Ramos (cell line): ENCODE measurements around the gene ME3.

Experiments used
- in situ Hi-C: fragments of 300-500 bp; cut with MboI; formaldehyde crosslinking; loops from one replicate; pipeline ENCODE4 v1.14.3; 2022; ENCODE audit warnings: low sequenced_read_pairs; ENCODE audit not compliant: unreplicated experiment

The ME3 gene

DNA sequence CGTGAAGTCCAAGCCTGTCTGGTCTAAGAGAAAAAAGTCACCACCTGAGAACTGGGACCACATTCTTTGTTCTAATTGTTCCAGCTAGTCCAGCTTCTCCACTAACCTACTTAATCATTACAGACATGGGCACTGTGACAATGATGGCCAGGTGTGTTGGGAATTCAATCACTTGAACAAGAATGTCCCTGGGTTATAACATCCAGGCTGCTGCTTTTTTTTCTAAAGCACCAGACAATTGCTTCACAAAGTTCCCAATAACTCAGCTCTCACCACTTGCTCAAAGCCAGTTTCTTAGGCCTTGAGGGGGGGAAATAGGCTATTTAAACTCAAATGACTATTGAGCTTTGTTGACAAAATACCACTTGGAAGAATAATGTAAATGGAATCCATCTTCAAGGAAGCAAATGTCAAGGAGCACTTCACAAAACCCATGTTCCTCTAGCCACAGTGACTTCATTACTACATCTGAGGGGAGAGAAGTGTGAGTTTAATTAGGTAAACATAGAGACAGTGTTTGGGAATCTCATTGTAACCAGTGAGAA is 80.3 kb downstream of the ME3 start:
- in situ Hi-C loops, result no loop called here

DNA sequence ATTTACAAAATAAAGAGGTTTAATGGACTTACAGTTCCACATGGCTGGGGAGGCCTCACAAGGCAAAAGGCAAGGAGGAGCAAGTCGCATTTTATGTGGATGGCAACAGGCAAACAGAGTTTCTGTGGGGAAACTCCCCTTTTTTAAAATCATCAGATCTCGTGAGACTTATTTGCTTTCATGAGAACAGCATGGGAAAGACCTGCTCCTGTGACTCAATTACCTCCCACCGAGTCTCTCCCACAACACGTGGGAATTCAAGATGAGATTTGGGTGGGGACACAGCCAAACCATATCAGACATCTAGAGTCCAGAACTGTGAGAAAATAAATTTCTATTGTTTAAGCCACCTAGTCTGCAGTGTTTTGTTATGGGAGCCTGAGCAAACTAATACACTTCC is 80.8 kb downstream of the ME3 start:
- in situ Hi-C loops, result no loop called here

DNA sequence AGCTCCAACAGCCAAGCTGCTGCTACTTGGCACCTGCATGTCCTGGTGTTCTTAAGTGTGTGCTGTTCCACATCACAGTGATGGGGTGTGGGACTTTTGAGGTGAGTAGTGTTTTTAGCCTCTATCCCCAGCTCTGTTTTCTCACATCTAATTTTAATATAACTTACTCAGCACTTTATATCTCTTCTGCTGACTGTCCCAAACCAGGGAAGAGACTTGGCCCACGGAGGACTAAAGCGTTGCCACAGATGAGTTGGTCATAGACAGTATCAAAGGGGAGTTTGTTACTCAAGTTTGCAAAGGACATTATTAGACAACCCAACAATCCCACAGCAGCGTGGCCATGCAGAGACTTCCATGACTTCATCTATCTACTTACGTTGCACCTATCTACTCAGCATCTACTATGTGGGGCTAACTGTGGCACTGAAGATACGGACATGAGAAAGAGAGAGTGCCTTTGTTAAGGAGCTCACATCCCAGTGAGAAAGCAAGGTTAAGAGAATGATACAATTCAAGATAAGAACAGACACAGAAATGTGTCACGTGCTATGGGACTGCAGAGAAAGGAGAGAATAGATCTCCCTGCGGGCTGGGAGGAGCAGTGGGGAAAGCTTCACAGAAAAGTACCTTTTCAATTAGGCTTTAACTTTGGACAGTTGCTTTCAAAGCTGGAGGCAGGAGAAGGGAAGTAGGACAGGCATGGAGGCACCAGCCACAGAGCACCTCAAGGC is 82.4 kb downstream of the ME3 start:
- in situ Hi-C loops, result no loop called here

DNA sequence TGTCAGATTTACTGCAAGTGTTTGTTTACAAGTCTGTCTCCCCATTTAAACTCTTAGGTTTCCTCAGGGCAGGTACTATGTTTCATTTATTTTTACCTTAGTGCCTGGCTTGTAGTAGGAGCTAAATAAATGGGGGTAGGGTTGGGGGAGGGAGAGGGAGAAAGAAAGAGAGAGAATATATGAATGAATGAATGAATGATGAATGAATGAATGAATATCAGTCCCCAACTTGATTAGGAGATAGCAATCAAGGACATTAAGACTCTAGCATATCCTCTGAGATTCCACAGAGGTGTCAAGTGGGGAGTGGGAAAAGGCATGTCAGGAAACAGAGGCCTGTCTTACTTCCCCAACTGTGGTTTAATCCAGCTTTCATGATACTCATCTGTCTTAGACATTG is 83.2 kb downstream of the ME3 start:
- in situ Hi-C loops, result no loop called here

DNA sequence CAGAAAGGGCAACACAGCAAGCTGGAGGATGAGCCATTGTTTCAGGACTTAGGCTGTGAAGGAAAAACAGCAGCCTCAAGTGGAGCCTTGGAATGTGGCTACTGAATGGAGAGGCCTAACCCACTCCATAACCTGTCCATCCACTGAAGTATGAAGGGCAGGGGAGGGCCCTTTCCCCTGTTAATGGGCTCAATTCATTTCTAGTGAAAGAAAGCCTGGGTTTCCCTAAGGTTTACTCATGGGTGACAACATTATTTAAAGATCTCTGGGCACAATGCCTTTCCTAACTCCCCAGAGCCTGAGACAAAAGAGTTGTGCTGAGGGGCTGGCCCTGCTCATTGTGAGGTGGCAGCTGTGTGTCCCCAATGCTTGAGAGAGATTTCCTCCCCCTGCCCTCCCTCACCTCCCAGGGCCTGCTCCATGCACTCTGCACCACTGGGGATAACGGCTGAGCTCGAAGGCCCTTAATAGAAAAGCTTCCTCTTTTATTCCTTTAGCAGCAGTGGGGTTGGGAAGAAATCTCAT is 83.8 kb downstream of the ME3 start:
- in situ Hi-C loops, result no loop called here

DNA sequence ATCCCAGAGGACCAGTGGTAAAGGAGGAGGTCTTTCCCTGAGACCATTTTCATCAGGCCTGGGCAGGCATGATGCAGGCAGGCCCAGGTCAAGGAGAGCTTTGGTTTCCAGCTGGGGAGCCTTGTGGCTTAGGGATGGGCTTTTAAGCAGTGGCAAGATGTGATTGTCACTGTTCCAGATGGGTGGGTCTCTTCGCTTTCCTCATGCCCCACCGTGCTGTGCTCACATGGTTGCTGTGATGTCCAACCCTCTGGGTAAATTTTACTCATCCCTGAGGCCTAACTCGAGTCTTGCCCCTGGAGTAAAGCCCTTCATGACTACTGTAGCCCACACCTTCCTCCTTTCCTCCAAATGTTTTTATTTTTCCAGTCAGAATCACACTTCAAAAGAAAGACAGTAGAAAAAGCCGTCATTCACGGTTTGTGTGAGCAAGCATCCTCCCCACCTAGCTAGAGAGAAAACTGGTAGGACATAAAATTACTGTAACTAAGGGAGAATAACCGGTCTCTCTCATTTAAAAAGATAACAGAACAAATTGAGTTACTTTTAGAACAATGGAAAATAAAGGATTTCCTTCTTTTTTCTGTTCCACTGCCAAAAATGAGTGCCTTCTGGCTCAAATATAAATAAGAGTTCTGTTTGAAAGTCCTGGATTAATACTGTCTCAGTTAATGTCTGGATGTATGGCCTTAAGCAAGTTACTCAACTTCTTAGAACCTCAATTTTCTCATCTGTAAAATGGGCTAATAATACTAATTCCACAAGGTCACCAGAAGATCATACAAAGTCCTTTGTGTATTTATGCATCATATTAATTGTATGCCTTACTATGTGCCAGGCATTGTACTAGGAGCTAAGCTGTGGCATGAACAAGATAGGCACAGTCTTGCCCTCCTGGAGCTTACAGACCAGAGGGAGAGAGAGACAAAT is 84.9 kb downstream of the ME3 start:
- in situ Hi-C loops, result no loop called here

DNA sequence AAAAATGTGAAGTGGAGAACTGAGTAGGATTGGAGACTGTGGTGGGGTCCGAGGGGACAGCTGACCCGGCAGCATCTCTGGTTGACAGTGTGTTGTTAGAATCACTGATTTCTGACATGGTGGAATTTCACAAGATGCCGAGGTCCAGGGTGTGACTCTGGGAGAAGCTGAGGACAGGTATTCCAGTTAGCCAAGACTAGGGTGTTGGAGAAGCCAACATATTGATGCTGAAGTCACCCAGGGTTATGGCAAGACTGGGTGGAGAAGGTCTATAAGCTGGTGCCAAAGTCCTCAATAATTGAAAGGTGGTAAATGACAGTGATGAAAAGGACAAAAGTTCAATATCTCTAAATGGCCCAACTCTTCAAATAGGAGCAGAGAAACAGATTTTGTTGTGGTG is 86.1 kb downstream of the ME3 start:
- in situ Hi-C loops, result no loop called here

DNA sequence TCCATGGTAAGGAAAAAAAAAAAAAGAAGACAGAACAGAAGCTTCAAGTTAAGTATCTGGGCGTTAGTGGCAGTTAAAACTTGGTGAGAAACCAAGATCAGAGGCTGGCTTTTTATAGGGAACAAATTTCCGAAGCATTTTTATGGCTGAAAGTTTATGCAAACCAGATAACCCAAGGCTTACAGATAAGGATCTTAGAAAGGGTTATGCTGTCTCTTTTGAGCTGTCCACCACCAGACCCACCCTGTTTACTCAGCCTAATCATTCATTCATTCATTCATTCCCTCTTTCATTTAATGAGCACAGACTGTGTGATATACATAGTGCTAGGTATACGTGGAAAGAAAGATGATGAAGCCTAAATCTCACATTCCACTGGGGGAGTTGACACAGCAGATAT is 89.5 kb downstream of the ME3 start:
- in situ Hi-C loops, result no loop called here

DNA sequence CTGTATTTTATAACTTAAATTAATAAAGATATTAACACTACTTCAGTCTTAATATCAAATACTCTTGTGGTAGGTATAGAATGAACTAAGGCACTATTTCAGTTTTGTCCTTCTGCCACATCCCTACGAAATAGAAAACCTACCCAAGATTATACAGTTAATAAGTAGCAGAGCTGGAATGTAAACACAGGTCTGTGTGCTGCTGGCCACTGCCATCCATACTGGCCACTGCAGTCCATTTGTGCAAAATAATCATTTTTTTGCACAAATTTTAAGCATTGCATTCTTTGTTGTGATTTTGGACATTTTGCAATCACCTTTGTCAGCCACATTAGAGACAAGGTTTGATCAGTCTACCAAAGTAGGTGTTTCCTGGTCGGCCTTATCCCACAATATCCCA is 91.9 kb downstream of the ME3 start:
- in situ Hi-C loops, result no loop called here

DNA sequence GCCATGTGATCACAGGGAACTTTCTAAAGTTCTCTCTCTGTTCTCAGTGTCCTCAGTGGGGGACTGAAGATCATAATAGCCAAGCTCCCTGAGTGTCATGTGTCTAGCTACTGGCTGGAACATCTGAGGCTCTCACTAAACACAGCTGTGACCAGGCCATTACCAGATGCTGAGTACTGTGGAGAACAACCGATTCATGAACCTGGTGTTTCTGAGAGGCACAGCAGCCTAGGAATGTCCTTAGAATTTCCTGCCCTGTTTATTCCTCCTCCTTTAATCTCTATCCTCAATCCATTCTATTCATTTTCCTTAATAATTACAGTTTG is 93.0 kb downstream of the ME3 start:
- in situ Hi-C loops, result no loop called here

DNA sequence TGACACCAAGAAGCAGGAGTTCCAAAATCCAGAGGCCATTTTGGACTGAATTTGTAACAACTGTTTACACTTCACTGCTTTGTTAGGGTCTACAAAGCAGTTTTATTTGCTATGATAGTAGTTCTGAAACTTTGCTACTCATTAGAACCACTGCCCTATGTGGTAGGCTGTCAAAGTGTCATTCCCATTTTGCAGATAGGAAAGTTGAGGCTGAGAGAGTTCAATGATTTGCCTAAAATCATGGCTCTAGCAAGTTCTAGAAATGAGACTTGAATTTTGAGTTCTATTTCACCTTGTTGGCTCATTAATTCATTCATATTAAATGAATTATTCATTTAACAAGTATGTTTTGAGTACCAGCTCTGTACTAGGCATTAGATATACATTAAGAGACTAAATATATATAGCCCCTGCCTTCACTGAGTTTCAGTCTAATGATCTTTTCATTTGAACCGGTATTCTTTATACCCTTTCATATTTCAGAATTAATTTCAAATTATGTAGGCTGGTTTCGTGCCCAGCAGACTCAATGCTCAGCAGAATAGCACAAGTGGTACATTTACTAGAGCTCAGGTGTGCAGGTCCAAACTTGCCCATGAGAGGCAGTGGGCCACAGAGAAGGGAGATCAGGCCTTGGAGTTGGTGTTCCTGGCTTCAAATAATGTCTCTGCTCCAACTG is 93.5 kb downstream of the ME3 start:
- in situ Hi-C loops, result no loop called here

DNA sequence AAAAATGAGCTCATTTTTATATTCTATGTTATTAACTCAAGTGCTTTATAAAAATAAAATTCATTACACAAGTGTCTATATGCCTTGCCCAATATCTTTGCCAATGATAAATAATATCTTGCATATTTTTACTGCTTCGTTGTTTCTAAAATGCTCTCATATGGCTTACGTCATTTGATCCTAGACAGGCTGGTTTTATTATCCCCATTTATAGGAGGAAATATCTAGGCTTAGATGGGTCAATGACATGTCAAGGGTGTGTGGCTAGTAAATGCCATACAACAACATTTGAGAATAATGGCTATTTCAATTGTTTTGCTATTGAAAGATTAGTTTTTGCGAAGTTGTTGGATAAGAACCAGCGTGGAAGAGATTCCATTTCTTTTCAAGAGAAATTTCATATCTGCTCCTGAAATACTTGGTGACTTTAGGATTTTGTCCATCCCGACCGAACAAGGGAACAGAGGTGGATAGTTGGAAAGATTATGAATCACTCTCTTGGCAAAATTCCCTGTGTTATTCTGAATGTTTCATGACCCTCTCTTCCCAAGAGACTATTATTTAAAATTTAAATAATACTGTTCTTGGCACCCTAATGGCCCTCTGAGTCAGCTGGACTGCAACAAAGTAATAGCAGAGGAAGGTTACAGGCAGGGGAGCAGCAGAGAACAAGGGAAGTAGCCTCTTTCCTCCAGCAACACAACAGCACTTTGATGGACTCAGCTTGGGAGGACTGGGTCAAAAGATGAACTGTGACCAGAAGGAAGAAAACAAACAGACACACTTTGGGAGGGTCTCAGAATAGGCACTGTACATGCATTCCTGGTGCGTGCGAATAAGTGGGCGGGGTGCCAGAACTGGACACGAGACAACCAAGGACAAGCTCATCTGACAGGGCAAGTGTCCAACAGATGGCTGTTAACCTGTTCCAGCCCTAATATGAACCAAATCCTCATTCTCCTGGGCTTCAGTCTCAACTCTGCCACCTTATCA is 94.5 kb downstream of the ME3 start:
- in situ Hi-C loops, result no loop called here

DNA sequence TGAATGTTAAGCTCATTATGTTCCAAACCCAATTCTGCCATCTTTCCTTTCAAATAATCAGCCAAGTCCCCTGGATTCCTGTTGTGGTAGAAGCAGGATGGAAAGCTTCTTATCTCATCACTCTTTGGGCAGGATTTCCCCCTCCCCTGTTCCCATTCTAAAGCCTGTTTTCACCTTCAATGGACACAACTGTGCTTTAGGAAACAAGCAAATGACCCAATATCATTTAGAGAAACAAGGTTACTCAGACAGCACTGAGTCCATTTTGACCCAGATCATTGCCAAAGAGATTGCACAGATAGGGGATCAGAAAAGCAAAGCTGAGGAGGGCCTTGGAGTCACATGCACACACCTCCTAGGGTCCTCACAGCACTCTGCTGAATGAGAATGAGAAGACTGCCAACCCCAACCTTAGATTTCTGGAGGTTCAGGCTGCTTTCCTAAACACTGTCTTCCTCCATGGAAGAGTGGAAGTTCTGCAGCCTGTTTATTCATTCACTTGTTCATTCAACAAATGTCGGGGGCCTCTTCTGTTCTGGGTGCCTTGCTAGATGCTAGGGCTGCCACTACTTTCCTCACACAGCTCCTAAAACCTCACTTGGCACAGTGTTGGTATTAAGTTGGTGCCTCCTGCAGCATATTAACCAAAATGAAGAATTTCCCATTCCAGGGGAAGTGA is 95.3 kb downstream of the ME3 start:
- in situ Hi-C loops, result no loop called here

DNA sequence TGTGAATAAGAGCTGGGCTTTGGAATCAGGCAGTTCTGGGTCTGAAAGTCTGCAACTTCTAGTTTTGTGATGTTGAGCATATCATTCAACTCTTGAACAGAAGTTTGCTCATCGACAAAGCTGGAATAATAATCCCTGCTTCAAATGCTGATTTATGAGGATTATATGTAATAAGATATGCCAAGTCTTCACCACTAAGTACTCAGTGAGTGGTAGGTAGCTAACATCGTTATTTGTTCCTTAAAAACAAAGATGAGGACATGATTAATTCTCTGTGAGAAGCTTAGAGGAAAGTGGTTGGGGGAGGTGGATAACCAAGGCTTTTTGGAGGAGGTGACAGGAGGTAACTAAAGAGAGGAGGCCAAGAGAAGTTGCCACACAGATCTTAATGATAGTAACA is 96.5 kb downstream of the ME3 start:
- in situ Hi-C loops, result no loop called here

DNA sequence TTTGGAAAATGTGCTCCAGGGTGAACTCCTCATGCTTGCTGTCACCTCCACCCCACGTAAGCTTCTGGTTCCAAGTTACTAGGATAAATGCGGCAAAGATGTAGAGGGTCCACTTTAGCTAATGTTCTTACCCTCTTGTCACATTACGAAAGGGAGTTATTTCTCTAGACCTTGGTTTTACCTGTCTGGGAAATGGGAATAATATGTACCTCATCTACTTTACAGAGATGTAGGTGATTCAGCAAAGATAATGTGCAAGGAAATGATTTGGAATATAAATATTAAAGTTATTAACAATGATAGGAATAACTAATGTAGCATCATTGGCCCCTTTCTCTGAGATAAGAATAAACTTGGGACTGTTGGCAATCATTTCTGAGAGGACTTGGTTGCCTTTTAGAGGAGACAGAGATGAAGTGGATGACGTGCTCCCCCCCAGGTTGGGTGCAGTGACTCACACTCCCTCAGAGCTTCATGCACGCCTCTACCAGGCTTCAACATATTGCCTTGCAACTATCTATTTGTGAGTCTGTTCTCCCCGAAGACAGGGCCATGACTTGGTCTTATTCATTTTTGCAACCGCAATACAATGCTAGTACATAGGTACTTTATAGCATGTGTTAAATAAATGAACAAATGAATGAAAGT is 97.1 kb downstream of the ME3 start:
- in situ Hi-C loops, result no loop called here

DNA sequence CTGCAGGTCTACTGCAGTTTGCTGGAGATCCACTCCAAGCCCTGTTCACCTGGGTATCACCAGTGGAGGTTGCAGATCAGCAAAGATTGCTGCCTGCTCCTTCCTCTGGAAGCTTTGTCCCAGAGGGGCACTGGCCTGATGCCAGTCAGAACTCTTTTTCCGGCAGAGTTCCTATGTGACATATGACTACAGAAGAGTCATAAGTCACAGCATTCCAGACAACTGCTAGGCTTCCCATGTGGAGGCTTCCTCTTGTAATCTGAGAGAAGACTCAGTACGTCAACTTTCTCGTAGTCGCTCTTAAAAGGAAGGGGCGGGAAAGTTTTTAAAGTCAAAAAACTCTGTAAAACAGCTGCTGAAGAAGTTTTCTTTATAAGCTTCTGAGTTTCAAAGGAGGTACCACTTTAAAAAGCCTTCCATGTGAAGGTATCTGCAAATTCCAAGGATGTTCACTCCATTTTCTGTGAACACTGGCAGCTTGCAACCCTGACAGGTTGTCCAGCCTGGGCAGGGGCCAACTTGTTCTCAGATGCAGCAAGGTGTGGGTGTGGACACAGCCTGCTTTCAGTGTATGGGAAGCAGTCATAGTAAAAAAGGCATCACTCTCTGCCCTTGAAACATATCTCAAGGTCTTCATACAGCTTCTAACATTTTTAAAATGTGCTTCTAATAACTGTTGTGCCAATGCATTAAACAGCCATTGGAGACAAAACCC is 97.8 kb downstream of the ME3 start:
- in situ Hi-C loops, result no loop called here

DNA sequence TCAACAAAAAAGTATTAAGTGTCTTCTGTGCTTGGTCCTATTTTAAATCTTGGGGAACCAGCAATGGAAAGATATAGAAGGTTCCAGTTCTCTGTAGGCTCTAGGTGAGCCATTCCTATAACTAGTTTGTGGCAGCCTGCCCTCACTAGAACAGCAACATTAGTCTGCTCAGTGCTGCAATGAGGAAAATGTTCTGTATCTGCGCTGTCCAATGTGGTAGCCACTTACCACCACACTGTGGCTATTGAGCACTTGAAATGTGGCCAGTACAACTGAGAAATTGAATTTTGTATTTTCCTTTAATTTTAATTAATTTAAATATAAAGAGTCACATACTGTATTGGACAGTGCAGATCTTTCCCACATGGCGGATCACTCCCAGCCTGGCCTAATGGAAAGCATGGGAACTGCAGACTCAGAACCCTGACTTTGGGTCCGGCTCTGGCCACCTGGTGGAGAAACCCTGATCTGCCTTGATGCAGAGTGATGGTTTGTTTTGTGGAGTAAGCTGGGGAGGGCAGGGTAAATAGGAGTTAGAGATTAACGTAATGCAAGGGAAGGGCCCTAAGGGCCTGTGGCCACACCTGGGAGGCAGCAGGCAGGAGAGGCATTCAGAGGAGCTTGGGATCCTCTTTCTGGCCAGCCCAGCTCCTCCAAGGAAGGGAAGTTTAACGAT is 101.0 kb downstream of the ME3 start:
- in situ Hi-C loops, result no loop called here
